HepG2 (cell line): ENCODE measurements around the gene SRSF3. TPM values are rescaled to one million over a fixed set of nuclear protein-coding genes. Genes with fewer than 3 reads are reported as not detected.

Experiments
- ADNP ChIP-seq: sonication (generic); formaldehyde crosslinking; IDR thresholded peaks from 2 replicates; pipeline ENCODE4 v1.4.0; 2020; ENCODE audit warnings: missing genetic modification reagents
- DNMT1 ChIP-seq: sonication (generic); formaldehyde crosslinking; IDR thresholded peaks from 2 replicates; pipeline ENCODE4 v1.5.1; 2020; ENCODE audit warnings: mild to moderate bottlenecking, missing genetic modification reagents
- EP300 ChIP-seq, 3 experiments: sonication (generic) in 1 of 3; formaldehyde crosslinking in 1 of 3; IDR thresholded peaks; 2 replicates each; pipeline versions ENCODE4 v1.5.1 to v1.6.1; 2011 to 2020; ENCODE audit warnings: low read depth in 2 of 3, low read length in 2 of 3, borderline replicate concordance in 1 of 3, improper control_type of control experiment in 1 of 3, mild to moderate bottlenecking in 1 of 3, missing genetic modification reagents in 1 of 3, moderate library complexity in 1 of 3
- FUBP1 ChIP-seq: sonication (generic); formaldehyde crosslinking; IDR thresholded peaks from 2 replicates; pipeline ENCODE4 v1.5.1; 2020; ENCODE audit warnings: missing genetic modification reagents, mild to moderate bottlenecking, borderline replicate concordance
- HNRNPLL ChIP-seq: fragments of 200-400 bp; formaldehyde crosslinking; IDR thresholded peaks from 2 replicates; pipeline ENCODE4 v1.6.1; 2017; ENCODE audit warnings: mild to moderate bottlenecking, low read depth, low read length; ENCODE audit not compliant: poor library complexity, severe bottlenecking
- KLF9 ChIP-seq: IDR thresholded peaks from 2 replicates; pipeline ENCODE4 v1.6.1; 2016; ENCODE audit warnings: low read depth
- POGZ ChIP-seq: sonication (generic); formaldehyde crosslinking; IDR thresholded peaks from 2 replicates; pipeline ENCODE4 v1.4.0; 2020; ENCODE audit warnings: mild to moderate bottlenecking, missing genetic modification reagents
- POLR2AphosphoS2 ChIP-seq: IDR thresholded peaks from 2 replicates; pipeline ENCODE4 v1.6.1; 2011; ENCODE audit warnings: low read depth, low read length, improper control_type of control experiment
- RBM39 ChIP-seq: fragments of 200-400 bp; formaldehyde crosslinking; IDR thresholded peaks from one replicate; pipeline ENCODE4 v1.6.1; 2018; ENCODE audit warnings: antibody characterized with exemption, mild to moderate bottlenecking, low read depth, low read length; ENCODE audit not compliant: poor library complexity, severe bottlenecking
- WIZ ChIP-seq: sonication (generic); formaldehyde crosslinking; IDR thresholded peaks from 2 replicates; pipeline ENCODE4 v1.5.1; 2020; ENCODE audit warnings: mild to moderate bottlenecking, missing genetic modification reagents
- ZBTB4 ChIP-seq: sonication (generic); formaldehyde crosslinking; IDR thresholded peaks from 2 replicates; pipeline ENCODE4 v1.4.0; 2020; ENCODE audit warnings: missing genetic modification reagents, mild to moderate bottlenecking, borderline replicate concordance
- ZBTB40 ChIP-seq, 2 experiments: fragments of 450-650 bp in 1 of 2; sonication (generic) in 1 of 2; formaldehyde crosslinking in 1 of 2; IDR thresholded peaks; 2 replicates each; pipeline versions ENCODE4 v1.6.1 to v1.8.0; 2016 to 2022; ENCODE audit warnings: antibody characterized with exemption in 1 of 2, mild to moderate bottlenecking in 1 of 2, missing genetic modification reagents in 1 of 2
- ZNF597 ChIP-seq: sonication (generic); formaldehyde crosslinking; IDR thresholded peaks from 2 replicates; pipeline ENCODE4 v1.5.0; 2020; ENCODE audit warnings: missing genetic modification reagents
- polyA plus RNA-seq, 8 experiments: library from polyadenylated mRNA; depleted of rRNA in 3 of 8; stranded (reverse) in 7 of 8; unstranded in 1 of 8; fragments of >200 nt; fragmentation: Illumina TruSeq in 4 of 8; extraction: Trizol in 4 of 8; gene quantifications; 2 replicates each; pipeline versions ENCODE4 v1.2.1 to v1.2.3, GENCODE V29; 2011 to 2016; ENCODE audit warnings: low read depth in 4 of 8, missing spikeins in 1 of 8, mixed read lengths in 1 of 8; ENCODE audit not compliant: insufficient read depth in 1 of 8
- total RNA-seq, 5 experiments: library from RNA; depleted of rRNA; stranded (reverse); fragments of >200 nt; fragmentation: Illumina TruSeq; extraction: Trizol; gene quantifications; 2 replicates each; pipeline ENCODE4 v1.2.3, GENCODE V29; 2016; ENCODE audit warnings: low read depth in 1 of 5

SRSF3 gene
- total and polyA plus RNA-seq, 2 of the 13 experiments (the other 11 are each of a cell fraction or from before 2014, with no cell fraction given) = 206 to 684 TPM

GRCh38 chr6:36593569-36594028 is 563 bp upstream of the SRSF3 start (continued):
- TF ChIP-seq KLF9 (CRISPR knock-in tag) (no peak), ZBTB40 (IDR thresholded peaks at IDR 0.05) (no peak), ZBTB40 (CRISPR knock-in tag; IDR thresholded peaks at IDR 0.05) (no peak), POGZ (CRISPR knock-in tag) (no peak), ZNF597 (CRISPR knock-in tag) (no peak), HNRNPLL (no peak), EP300 (IDR thresholded peaks at IDR 0.05; ENCODE audit: low read depth in 2 of 2, low read length in 2 of 2) (0 out of 4 replicates have a peak, but pooled peaks of 1 of the 2 experiments have one; percentile 8), EP300 (CRISPR knock-in tag; IDR thresholded peaks at IDR 0.05; ENCODE audit: borderline replicate concordance) (no peak), POLR2AphosphoS2 (no peak), DNMT1 (CRISPR knock-in tag) (no peak), WIZ (CRISPR knock-in tag) (no peak), RBM39 (no peak), ZBTB4 (CRISPR knock-in tag) (no peak), ADNP (no peak), FUBP1 (CRISPR knock-in tag) (no peak)
